Cerebellar cortex (tissue), 1 donor: Measurements from ENCODE around the gene TCFL5.
"Not testable (repeated sequence)": the region's sequence is repeated elsewhere in the genome, so short reads cannot be mapped to it uniquely, and the experiment has no call there.

ENCODE experiments used
- DNase-seq: peaks from one replicate; pipeline ENCODE4 v3.0.0-alpha.2; 2015; ENCODE audit warnings: low spot score

TCFL5 gene

GRCh38 chr20:62855120-62855519 lies 6.5 kb downstream of the TCFL5 start:
- DNase-seq: no peak

DNA sequence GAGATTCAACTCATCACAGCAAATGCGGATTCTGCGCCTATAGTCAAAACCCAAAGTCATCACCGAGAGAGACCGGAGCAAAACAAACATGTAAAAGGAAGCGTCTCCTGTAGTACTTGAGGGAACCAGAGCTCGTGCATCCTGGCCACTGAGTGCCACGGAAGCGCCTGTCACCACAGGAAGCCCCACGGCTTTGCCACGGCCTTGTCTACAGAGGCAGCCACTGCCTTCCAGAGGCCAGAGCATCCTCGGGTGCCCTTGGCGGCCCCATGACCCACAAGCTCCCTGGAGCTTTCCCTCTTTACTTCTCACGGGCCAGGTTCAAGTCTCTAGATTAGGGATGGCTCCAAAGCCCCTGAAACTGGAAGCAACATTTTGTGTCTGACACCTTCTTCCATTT lies 7.5 kb downstream of the TCFL5 start:
- DNase-seq: no peak

GRCh38 chr20:62853304-62853703 lies 8.3 kb downstream of the TCFL5 start:
- not testable (repeated sequence) for DNase-seq

- no peak for DNase-seq
Observed at GRCh38 chr20:62852841-62853240, 8.8 kb downstream of the TCFL5 start.

DNA sequence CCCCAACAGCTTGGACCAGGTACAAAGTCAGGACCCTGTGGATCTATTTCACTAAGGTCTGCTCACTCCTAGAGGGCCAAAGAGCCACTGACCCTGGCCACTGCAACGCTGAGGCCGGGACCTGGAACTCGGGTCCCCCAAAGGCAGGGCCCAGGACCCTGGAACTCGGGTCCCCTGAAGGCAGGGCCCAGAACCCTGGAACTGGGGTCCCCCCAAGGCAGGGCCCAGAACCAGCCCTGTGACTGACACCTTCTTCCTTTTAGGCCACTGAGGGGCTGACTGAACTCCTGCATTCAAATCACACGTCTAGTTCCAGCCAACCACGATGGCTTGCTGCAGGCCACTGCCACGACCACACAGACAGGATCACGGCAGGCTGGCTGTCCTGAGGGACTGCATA lies 9.4 kb downstream of the TCFL5 start:
- no peak for DNase-seq

DNA sequence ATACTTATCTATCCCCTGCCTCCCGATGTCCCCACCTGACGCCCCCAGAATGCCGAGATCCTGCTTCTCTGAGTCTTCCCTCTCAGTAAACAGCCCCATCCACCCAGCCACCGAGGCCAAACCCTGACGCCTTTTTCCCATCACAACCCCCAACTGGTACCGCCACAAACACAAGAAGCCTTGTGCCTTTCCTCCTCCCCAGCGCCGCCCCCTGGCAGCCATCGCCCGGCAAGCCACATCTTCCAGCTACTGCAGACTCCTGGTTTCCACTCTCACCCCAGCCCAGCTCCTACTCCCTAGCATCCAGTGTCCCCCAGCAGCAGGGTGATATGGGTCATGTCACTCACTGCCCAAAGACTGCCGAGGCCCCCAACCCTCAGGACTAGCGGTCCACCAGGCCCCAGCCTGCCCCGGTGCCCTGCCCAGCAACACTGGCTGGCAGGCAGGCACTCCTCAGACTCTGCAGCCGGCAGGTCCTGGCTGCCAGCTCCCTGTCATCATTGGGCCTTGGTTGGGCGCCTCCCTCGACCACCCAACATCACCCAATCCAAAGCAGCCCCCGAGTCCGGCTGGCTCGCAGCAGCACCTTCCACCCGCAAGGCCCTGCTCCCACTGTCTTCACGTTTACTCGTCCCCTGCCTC lies 11.2 kb downstream of the TCFL5 start:
- DNase-seq: no peak

GRCh38 chr20:62849431-62849830 lies 12.2 kb downstream of the TCFL5 start:
- DNase-seq: no peak

DNA sequence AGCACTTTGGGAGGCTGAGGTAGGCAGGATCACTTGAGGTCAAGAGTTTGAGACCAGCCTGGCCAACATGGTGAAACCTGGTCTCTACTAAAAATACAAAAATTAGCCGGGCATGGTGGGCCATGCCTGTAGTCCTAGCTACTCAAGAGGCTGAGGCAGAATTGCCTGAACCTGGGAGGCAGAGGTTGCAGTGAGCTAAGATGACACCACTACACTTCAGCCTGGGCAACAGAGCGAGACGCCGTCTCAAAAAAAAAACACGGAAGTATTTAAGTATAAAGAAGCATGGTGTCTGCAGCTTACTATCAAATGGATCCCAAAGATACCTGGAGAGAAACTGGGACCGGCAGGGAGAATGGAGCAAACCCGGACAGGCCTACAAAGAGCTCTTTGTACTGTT lies 12.7 kb downstream of the TCFL5 start:
- DNase-seq: not testable (repeated sequence)

DNA sequence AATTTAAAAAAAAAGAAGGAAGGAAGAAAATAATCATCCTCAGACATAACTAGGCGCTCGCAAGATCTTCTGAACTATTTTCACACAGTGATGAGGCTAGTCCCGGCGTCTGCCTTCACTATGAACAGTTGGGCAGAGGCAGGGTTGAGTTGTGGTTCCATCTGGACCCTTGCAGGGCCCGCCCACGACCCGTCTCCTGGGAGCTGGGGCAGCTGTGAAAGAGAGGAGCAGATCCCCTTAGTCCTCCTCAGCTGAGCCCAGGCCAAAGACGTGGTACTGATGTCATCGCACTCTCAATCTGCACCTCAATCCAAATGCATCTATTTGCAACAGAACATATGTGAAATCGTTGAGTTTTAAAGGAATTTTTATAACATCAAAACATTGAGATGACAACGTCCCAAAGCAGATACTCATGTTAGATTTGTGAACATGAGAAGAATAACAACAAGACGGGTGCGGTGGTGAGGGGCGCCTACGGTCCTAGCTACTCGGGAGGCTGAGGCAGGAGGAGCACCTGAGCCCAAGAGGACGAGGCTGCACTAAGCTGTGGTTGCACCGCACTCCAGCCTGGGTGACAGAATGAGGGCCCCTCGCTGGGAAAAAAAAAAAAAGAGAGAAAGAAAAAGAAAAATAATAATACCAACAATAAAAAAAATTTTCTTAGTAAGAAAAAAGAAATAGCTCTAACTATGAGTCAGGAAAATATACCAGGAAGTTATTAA lies 15.3 kb downstream of the TCFL5 start:
- no peak for DNase-seq

- no peak for DNase-seq
Observed at GRCh38 chr20:62845416-62846160, 16.0 kb downstream of the TCFL5 start.

DNA sequence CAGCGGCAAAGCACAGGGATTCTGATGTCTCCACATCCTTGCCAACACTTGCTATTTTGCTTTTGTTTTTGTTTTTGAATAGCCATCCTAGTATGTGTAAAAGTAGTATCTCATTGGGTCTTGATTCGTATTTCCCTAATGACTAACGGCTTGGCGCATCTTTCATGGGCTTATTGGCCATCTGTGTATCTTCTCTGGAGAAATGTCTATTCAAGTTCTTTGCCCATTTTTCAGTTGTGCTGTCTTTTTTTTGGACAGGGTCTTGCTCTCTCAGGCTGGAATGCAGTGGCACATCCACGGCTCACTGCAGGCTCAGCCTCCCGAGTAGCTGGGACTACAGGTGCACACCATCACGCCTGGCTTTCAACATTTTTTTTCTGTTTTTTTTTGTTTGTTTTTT lies 17.4 kb downstream of the TCFL5 start:
- DNase-seq: no peak

DNA sequence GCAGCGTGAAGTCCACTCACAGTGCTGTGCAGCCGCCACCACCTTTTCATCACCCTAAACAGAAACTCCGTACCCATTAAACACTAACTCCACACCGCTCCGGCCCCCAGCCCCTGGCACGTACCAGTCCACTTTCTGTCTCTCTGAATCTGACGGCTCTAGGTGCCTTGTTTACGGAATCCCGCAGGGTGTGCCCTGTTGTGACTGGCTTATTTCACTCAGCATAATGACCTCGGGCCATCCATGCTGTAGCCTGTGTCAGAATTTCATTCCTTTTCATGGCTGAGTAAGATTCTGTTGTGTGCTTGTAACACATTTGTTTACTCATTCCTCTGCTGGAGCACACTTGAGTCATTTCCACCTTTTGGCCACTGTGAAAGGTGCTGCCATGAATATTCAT lies 18.0 kb downstream of the TCFL5 start:
- DNase-seq: no peak

DNA sequence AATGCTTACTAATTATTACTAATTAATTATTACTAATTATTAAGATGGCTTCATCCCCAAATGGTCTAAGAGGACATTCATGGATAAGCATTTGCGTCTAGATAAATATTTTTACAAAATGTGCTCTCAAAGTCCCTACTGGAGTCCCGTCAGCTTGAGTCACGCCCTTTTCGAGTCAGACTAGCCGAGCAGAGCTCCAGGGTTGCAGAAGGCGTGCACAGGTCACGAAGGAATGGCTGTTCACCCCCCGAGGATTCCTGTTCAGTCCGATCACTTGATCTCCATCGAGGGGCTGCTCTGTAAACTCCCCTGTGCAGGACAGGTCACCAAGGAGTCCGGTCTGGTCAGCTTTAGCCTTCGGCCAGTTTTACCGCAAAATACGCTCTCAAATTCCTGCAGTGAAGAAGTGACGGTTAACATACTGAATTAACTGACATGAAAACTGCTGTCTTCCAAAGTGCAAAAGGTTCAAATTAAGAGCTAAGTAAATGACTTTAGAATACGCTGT lies 19.9 kb downstream of the TCFL5 start:
- no peak for DNase-seq

DNA sequence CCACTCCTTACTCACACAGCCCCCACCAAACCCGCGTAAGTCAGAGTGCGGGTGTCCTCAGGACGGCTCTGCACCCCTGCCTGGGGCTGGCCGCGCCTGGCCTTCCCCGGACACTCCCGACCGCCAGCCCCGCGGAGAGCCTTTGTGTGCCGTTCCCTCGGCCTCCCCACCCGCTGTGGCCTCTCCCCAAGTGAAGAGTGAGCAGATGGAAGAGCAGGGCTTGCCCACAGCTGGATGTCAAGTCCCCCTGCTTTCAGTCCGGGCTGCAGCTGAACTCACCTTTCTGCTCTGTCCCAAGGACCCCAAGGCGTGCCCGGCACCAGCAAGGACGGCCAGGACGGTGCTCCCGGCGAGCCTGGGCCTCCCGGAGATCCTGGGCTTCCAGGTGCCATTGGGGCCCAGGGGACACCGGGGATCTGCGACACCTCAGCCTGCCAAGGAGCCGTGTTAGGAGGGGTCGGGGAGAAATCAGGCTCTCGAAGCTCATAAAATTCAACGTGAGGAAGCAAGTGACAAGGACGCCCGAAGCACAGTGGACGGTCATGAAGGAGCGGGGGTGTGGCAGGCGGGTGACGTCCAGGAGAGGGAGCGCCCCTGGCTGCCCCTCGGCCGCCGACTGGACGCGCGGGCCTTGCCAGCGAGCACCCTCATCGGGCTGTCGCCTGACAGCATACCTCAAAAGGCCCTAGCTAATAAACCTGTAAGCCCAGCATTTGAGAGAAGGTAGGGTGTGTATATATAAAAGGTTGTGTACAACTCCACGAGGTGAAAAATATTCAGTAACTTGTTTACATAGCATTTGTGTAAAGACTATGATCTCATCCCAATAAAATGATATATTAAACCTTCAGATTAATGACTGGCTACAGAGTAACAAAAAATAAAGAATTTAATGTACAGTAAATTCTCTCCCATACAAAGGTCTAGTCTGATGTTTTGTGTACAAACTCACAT lies 21.1 kb downstream of the TCFL5 start:
- no peak for DNase-seq

- no peak for DNase-seq
Observed at GRCh38 chr20:62839816-62840215, 21.8 kb downstream of the TCFL5 start.

GRCh38 chr20:62839261-62839660 lies 22.4 kb downstream of the TCFL5 start:
- DNase-seq: no peak

DNA sequence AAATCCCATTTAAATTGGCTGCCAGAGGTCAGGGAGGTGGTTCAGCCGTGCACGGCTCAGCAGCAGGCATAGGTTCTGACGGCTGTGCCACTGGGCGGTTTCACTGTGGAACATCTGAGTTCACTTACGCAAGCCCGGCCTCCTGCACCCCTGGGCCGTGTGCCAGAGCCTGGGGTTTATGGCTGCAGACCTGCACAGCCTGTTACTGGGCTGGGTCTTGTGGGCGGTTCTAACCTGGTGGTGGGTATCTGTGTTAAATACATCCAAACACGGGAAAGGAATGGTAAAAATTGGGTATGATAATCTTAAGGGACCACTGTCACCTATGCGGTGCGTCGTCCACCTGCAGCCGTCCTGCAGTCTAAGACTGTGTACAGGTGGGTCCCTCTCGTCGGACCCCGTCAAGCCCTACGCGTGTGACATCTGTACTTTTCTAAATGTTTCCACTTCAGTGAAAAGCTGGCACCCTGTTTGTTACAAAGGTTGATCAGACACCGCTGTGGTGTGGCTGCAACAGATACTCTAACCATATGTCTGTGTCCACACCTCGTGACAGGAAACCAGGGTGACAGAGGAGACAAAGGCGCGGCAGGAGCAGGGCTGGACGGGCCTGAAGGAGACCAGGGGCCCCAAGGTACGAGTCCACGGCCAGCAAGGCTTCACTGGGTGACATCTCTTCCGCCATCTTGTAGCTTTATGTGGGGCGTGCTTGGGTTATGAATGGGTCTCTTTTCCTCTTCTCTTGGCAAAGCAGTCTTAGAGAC lies 23.3 kb downstream of the TCFL5 start:
- DNase-seq: no peak

DNA sequence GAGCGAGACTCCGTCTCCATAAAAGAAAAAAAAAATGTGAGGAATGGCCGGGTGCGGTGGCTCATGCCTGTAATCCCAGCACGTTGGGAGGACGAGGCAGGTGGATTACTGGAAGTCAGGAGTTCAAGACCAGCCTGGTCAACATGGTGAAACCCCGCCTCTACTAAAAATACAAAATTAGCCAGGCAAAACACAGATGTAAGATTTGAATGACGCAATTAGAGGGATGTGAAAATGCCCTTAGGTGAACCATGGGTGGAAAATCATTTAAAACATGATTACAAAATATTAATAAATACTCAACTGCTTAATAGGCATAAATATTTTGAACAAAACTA lies 23.9 kb downstream of the TCFL5 start:
- no peak for DNase-seq

DNA sequence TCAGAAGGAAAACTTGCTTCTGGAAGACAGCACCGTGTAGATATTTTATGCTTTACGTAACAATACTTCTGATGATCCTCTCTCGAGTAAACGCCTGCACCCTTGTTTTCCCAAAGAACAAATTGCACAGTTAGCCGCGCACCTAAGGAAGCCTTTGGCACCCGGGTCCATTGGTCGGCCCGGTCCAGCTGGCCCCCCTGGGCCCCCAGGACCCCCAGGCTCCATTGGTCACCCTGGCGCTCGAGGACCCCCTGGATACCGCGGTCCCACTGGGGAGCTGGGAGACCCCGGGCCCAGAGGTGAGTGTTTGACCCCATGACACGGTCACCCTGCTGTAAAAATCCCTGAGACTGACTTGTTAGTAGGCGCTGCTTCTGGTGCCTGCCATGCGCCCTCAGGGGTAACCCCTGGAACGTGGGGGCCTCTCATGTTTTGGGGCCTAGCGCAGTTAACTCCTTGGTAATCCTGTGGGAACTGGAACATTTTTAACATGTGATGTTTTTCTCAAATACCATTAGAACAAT lies 24.6 kb downstream of the TCFL5 start:
- DNase-seq: no peak

GRCh38 chr20:62835931-62836861 lies 25.4 kb downstream of the TCFL5 start:
- DNase-seq: no peak
